CD4-positive, alpha-beta T cell treated with Interleukin-6 at 100 ng/mL for 8 hours (primary cell): ENCODE data around the gene NTMT2.

Source experiments
- DNase-seq: peaks from one replicate; pipeline ENCODE4 v3.0.0-alpha.2; 2020; ENCODE audit warnings: mixed read lengths, low spot score

NTMT2 gene

GRCh38 chr1:170210142-170210541 lies 64.4 kb downstream of the NTMT2 start:
- DNase-seq = no peak

- no peak for DNase-seq
Observed at GRCh38 chr1:170213596-170213995, 67.8 kb downstream of the NTMT2 start.

DNA sequence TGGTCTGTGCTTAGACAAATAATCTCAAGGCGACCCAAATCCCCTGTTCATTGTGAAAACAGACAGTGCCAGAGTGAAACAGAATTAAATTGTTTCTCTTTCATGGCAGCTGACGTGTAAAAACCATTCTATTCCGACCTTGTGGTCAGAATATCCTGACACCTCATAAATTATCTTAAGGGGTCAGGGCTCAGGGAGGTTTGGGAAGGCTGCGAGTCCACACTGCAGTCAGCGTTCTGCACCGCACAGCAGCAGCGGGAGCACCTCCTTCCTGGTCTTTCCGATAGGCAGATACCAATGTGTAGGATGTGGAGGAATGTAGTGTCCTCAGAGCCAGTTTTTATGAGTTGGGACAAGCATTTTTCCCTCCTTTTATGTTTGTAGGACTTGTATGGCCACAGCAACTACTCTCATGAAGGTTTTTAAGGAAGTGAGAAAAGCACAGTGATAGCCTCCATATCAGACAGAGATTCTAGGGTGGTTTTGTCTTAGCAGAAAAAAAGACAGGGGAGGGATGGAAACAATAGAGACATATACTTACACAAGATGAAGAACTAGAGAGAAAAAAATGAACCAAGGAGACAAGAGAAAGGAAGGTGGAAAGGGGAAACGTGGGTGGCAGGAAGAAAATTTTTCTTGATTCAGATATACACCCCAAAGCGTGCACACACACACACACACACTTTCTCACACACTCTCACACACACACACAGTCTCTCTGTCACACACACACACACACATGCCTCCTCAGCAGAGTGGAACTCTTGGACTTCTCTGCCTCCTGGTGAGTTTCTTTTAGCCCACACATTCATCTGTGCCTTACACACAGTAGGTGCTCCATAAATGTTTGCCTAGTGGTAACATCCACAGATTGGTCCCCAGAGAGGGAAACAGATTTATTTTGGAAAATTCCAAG lies 68.6 kb downstream of the NTMT2 start:
- DNase-seq = no peak

DNA sequence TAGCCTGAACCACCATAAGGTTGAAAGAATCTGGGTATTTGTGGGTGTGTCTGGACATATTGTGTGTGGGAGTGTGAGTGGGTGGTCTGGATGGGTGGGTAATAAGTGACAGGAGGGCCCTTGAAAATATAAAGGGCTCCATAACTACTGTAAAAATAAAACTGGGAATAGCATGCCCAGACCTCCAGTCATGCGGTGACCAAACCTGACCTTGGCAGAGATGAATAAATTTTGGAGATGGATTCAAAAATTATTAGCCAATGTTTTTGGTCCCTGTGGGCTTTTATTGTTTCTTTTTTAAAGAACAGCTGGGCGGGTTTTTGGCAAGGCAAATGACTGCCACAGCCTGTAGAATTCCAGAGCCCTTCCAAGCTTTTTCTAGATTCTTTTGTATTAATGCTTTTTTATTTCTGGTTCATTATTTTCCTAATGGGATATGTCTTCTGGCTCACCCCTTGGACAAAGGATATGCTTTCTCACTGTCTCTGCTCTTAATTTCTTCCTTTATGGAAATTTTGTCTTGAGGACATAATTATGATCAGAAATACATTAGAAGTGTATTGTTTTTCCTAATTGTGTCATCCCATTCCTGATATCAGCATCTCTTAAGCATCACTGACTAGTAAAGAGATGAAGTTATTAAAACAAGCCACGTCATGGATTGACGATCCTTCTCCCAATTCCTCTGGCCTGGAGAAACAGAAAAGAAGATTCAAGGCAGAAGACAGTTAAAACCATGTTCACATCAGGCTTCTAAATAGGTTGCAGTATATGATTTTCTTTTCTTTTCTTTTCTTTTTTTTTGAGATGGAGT lies 69.5 kb downstream of the NTMT2 start:
- DNase-seq = no peak

- DNase-seq = no peak
Observed at GRCh38 chr1:170217517-170218256, 71.9 kb downstream of the NTMT2 start.

DNA sequence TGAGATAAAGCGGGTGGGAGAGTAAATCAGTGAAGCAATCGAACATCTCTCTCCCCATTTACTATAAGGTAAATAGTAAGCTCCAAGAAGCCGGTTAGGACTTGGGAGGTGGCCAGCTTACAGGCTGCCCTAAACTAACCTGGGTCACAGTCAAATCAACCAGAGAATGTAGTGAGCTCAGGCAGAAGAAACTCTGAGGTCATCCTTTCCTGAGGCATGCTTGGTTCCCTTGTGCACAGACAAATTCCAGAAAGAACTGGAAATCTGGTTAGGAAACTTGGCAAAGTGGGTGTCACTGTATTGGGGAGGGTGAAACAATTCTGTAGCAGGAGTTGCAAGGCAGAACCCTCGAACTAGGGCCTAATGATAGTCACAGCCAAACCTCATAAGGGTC lies 72.5 kb downstream of the NTMT2 start:
- no peak for DNase-seq
